Trophoblast cell (in vitro differentiated cells and primary cell): Measurements from ENCODE around the gene MRPS27.

ENCODE experiments used
- DNase-seq, 2 donors: peaks; one replicate each; pipeline ENCODE4 v3.0.0-alpha.2; 2016
- H2AFZ ChIP-seq: 2 replicates; pipeline ENCODE4 v1.6.1; 2013; ENCODE audit warnings: low read length, moderate library complexity, mild to moderate bottlenecking; ENCODE audit not compliant: insufficient read depth, poor library complexity
- H2AK5ac ChIP-seq: 2 replicates; pipeline ENCODE4 v1.6.1; 2013; ENCODE audit warnings: mild to moderate bottlenecking, low read length
- H2BK120ac ChIP-seq: 2 replicates; pipeline ENCODE4 v1.6.1; 2013; ENCODE audit warnings: low read length, mild to moderate bottlenecking, moderate library complexity; ENCODE audit not compliant: insufficient read depth, poor library complexity
- H2BK12ac ChIP-seq: 2 replicates; pipeline ENCODE4 v1.6.1; 2013; ENCODE audit warnings: mild to moderate bottlenecking, low read length, moderate library complexity
- H2BK5ac ChIP-seq: 2 replicates; pipeline ENCODE4 v1.6.1; 2013; ENCODE audit warnings: low read length, low read depth, moderate library complexity, mild to moderate bottlenecking; ENCODE audit not compliant: poor library complexity
- H3K14ac ChIP-seq: 2 replicates; pipeline ENCODE4 v1.6.1; 2013; ENCODE audit warnings: mild to moderate bottlenecking, low read length
- H3K18ac ChIP-seq: 2 replicates; pipeline ENCODE4 v1.6.1; 2013; ENCODE audit warnings: mild to moderate bottlenecking, low read length
- H3K23ac ChIP-seq: 2 replicates; pipeline ENCODE4 v1.6.1; 2013; ENCODE audit warnings: low read length
- H3K27ac ChIP-seq: 2 replicates; pipeline ENCODE4 v1.5.1; 2013; ENCODE audit warnings: low read depth, mild to moderate bottlenecking, inconsistent platforms, low read length, moderate library complexity
- H3K27me3 ChIP-seq: 2 replicates; pipeline ENCODE4 v1.6.1; 2013; ENCODE audit warnings: inconsistent platforms, mild to moderate bottlenecking, low read length, moderate library complexity; ENCODE audit not compliant: insufficient read depth
- H3K36me3 ChIP-seq, 2 experiments: 1 replicate in 1 of 2; 2 replicates in 1 of 2; pipeline ENCODE4 v1.6.1; 2013; ENCODE audit warnings: low read length in 2 of 2, mild to moderate bottlenecking in 2 of 2, moderate library complexity in 1 of 2; ENCODE audit not compliant: insufficient read depth in 2 of 2, control insufficient read depth in 1 of 2
- H3K4ac ChIP-seq: 2 replicates; pipeline ENCODE4 v1.6.1; 2013; ENCODE audit warnings: low read depth, mild to moderate bottlenecking, low read length, moderate library complexity
- H3K4me1 ChIP-seq, 2 experiments: 1 replicate in 1 of 2; 2 replicates in 1 of 2; pipeline ENCODE4 v1.6.1; 2013; ENCODE audit warnings: low read length in 2 of 2, mild to moderate bottlenecking in 2 of 2, moderate library complexity in 1 of 2; ENCODE audit not compliant: insufficient read depth in 2 of 2, control insufficient read depth in 1 of 2
- H3K4me2 ChIP-seq: 2 replicates; pipeline ENCODE4 v1.6.1; 2013; ENCODE audit warnings: inconsistent platforms, mild to moderate bottlenecking, low read length, moderate library complexity
- H3K4me3 ChIP-seq: 2 replicates; pipeline ENCODE4 v1.5.1; 2013; ENCODE audit warnings: mild to moderate bottlenecking, low read depth, low read length, inconsistent platforms
- H3K79me1 ChIP-seq: one replicate; pipeline ENCODE4 v1.6.1; 2013; ENCODE audit warnings: low read length
- H3K79me2 ChIP-seq: 2 replicates; pipeline ENCODE4 v1.6.1; 2013; ENCODE audit warnings: low read length, mild to moderate bottlenecking; ENCODE audit not compliant: control insufficient read depth, insufficient read depth, poor library complexity
- H3K9ac ChIP-seq: 2 replicates; pipeline ENCODE4 v1.6.1; 2013; ENCODE audit warnings: mild to moderate bottlenecking, low read length
- H3K9me3 ChIP-seq: 2 replicates; pipeline ENCODE4 v1.6.1; 2013; ENCODE audit warnings: low read depth, mild to moderate bottlenecking, control low read depth, inconsistent platforms, low read length; ENCODE audit not compliant: insufficient read depth
- H4K12ac ChIP-seq: 2 replicates; pipeline ENCODE4 v1.6.1; 2013; ENCODE audit warnings: low read depth, mild to moderate bottlenecking, low read length, moderate library complexity
- H4K8ac ChIP-seq: 2 replicates; pipeline ENCODE4 v1.6.1; 2013; ENCODE audit warnings: low read depth, mild to moderate bottlenecking, low read length, moderate library complexity
- H4K91ac ChIP-seq: one replicate; pipeline ENCODE4 v1.6.1; 2013; ENCODE audit warnings: low read depth, mild to moderate bottlenecking, low read length, moderate library complexity
- WGBS: extraction: QIAGEN DNeasy Blood & Tissue Kit; methylation state at CpG from one replicate; pipeline ENCODE4 v1.1.7; 2013; ENCODE audit warnings: missing lambda C conversion rate; ENCODE audit not compliant: insufficient read length, insufficient coverage; ENCODE audit errors: extremely low coverage; 5-methylcytosine and 5-hydroxymethylcytosine counted together

The MRPS27 gene

DNA sequence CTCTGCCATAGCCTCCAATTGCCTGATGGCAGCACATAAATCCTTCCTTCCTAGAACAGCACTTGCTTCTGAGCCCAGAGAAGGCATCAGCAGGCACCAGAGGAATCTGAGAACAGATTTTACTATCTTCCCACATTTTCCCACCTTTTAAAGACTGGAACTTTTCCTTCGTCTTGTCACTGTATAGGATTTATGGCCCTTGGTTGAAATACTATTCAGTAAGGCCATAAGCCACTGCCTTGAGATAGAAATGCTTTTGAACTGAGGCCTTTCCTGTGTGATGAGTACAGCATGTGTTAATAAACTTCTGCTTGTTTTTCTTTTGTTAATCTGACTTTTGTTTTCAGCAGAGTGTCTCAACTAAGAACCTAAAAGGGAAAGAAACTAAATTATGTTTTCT lies 84.3 kb downstream of the MRPS27 start:
- H3K79me1 ChIP-seq, result peaks cover 1% of the 10 kb centered on the region
- WGBS, result no CpG with 5 or more reads among the region's 1 CpG

DNA sequence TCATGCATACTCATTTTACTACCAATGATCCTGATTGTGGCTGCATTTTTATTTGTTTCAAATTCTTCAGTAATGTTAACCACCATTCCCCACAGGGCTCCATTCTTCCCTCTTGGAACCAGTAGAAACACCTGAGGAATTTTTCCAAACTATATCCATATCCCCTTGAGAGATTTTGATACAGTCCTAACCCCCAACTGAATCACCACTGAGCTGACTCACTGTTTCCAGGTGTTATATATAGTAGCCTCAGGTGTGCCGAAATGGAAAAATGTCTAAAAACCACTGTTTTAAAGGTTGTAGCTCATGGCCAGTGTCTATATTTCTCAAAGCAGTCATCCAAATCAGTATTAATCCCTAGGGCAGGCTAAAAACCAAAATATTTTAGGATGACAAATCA lies 85.2 kb downstream of the MRPS27 start:
- Histone ChIP-seq H2BK5ac (no peak overlapping the region), H3K4ac (no peak overlapping the region), H3K14ac (no peak overlapping the region), H3K4me3 (no peak overlapping the region), H2BK12ac (no peak overlapping the region), H3K4me2 (no peak overlapping the region), H3K9ac (no peak overlapping the region), H3K36me3 (peaks cover 0 to 2% of the 10 kb centered on the region in 2 experiments), H2AFZ (no peak overlapping the region), H3K23ac (no peak overlapping the region), H4K91ac (no peak overlapping the region), H4K8ac (no peak overlapping the region), H3K79me1 (peaks cover 1% of the 10 kb centered on the region), H3K27ac (no peak overlapping the region), H4K12ac (no peak overlapping the region), H3K18ac (no peak overlapping the region), H2BK120ac (no peak overlapping the region), H3K79me2 (no peaks in the 10 kb centered on the region), H3K27me3 (no peaks in the 10 kb centered on the region), H3K4me1 (peaks cover 0 to 5% of the 10 kb centered on the region in 2 experiments), H3K9me3 (no peaks in the 10 kb centered on the region), H2AK5ac (no peak overlapping the region)
- no CpG with 5 or more reads among the region's 1 CpG for WGBS
- peak in 1 of 2 donors; percentile 12 for DNase-seq

More for the DNA sequence above, 84.3 kb downstream of the MRPS27 start:
- Histone ChIP-seq H2BK120ac (no peak overlapping the region), H3K4me3 (no peak overlapping the region), H3K14ac (no peak overlapping the region), H2AK5ac (no peak overlapping the region), H3K4ac (no peak overlapping the region), H3K27me3 (no peaks in the 10 kb centered on the region), H2AFZ (no peak overlapping the region), H3K27ac (no peak overlapping the region), H3K9me3 (no peaks in the 10 kb centered on the region), H3K18ac (no peak overlapping the region), H3K36me3 (peaks cover 0 to 2% of the 10 kb centered on the region in 2 experiments), H4K8ac (no peak overlapping the region), H3K4me1 (peaks cover 0 to 5% of the 10 kb centered on the region in 2 experiments), H2BK5ac (no peak overlapping the region), H3K4me2 (no peak overlapping the region), H4K12ac (no peak overlapping the region), H3K79me2 (no peaks in the 10 kb centered on the region), H3K9ac (no peak overlapping the region), H2BK12ac (no peak overlapping the region), H4K91ac (no peak overlapping the region), H3K23ac (no peak overlapping the region)
- DNase-seq, result no peak

GRCh38 chr5:72234265-72234700 lies 85.8 kb downstream of the MRPS27 start:
- Histone ChIP-seq H3K9me3 (no peaks in the 10 kb centered on the region), H3K79me1 (peaks cover 1% of the 10 kb centered on the region), H2BK12ac (no peak overlapping the region), H3K9ac (no peak overlapping the region), H4K12ac (no peak overlapping the region), H2AFZ (no peak overlapping the region), H3K14ac (no peak overlapping the region), H3K4me3 (no peak overlapping the region), H2BK5ac (no peak overlapping the region), H3K4me1 (peaks cover 0 to 5% of the 10 kb centered on the region in 2 experiments), H3K36me3 (peaks cover 0 to 2% of the 10 kb centered on the region in 2 experiments), H3K27ac (no peak overlapping the region), H3K27me3 (no peaks in the 10 kb centered on the region), H4K8ac (no peak overlapping the region), H2AK5ac (no peak overlapping the region), H3K79me2 (no peaks in the 10 kb centered on the region), H2BK120ac (no peak overlapping the region), H4K91ac (no peak overlapping the region), H3K4me2 (no peak overlapping the region), H3K23ac (no peak overlapping the region), H3K4ac (no peak overlapping the region), H3K18ac (no peak overlapping the region)
- DNase-seq, result peak; percentile 28 to 81

DNA sequence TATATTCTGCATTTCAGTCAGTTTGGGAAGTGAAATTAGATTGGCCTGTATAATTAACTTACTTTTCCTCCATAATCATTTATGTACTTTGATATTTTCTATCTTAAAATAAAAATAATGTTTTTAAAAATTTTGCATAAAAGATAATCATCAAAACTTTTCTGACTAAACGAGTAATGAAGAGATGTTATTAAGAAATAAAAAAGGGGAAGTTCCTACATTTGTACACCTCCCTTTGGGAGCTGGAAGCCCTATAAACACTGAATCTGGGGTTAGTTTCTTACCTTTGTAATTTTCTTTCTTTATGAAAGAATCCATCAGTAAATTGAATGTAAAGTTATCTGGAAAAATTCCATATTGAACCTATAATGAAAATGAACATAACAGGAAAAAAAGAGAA lies 86.2 kb downstream of the MRPS27 start:
- no peak overlapping the region for H3K27ac ChIP-seq
- H2BK120ac ChIP-seq, result no peak overlapping the region
- no peak overlapping the region for H4K8ac ChIP-seq
- H3K18ac ChIP-seq, result no peak overlapping the region
- no peak overlapping the region for H3K9ac ChIP-seq
- no peaks in the 10 kb centered on the region for H3K27me3 ChIP-seq
- H3K14ac ChIP-seq, result no peak overlapping the region
- no peaks in the 10 kb centered on the region for H3K79me2 ChIP-seq
- no peak overlapping the region for H4K91ac ChIP-seq
- H2AK5ac ChIP-seq, result no peak overlapping the region
- no peak overlapping the region for H3K4ac ChIP-seq
- no peak overlapping the region for H3K23ac ChIP-seq
- no CpG with 5 or more reads among the region's 1 CpG for WGBS
- H3K9me3 ChIP-seq, result no peaks in the 10 kb centered on the region
- no peak for DNase-seq
- no peak overlapping the region for H4K12ac ChIP-seq
- H3K79me1 ChIP-seq, result peaks cover 1% of the 10 kb centered on the region
- no peak overlapping the region for H2BK5ac ChIP-seq
- H2AFZ ChIP-seq, result no peak overlapping the region
- H3K4me2 ChIP-seq, result no peak overlapping the region
- H3K4me3 ChIP-seq, result no peak overlapping the region
- peaks cover 0 to 2% of the 10 kb centered on the region in 2 experiments for H3K36me3 ChIP-seq
- H2BK12ac ChIP-seq, result no peak overlapping the region
- H3K4me1 ChIP-seq, result peaks cover 0 to 5% of the 10 kb centered on the region in 2 experiments
